Caco-2 (cell line): ENCODE data around the gene P2RY1. TPM values are rescaled to one million over a fixed set of nuclear protein-coding genes. Genes with fewer than 3 reads are reported as not detected.

Experiments used
- BruUV-seq: library from RNA; stranded (reverse); fragments of 400-500 nt; replicated peaks from 2 replicates; lab custom pipeline; 2021; lab: Mats Ljungman, UMichigan
- CTCF ChIA-PET: fragments of 300-600 bp; sonication (Branson Sonifier 250); formaldehyde crosslinking; loops from one replicate; lab custom pipeline; 2022; ENCODE audit warnings: antibody characterized with exemption; lab: Charles Lee
- POLR2A ChIA-PET: fragments of 300-600 bp; sonication (Branson Sonifier 250); formaldehyde crosslinking; loops from one replicate; lab custom pipeline; 2022; ENCODE audit warnings: antibody characterized with exemption; lab: Charles Lee
- DNase-seq, 2 experiments: peaks; one replicate each; pipeline versions ENCODE4 v3.0.0 to v3.0.0-alpha.2; 2020 to 2022
- H3K27me3 ChIP-seq: replicated peaks from 2 replicates; pipeline ENCODE4 v1.6.0; 2011; ENCODE audit warnings: low read length; ENCODE audit not compliant: control insufficient read depth, insufficient read depth
- H3K36me3 ChIP-seq: 2 replicates; pipeline ENCODE4 v1.5.1; 2011; ENCODE audit warnings: low read length; ENCODE audit not compliant: control insufficient read depth, insufficient read depth
- H3K4me1 ChIP-seq: fragments of 250-450 bp; sonication (Bioruptor Pico); 2 replicates; pipeline ENCODE4 v1.5.1; 2020; ENCODE audit warnings: mild to moderate bottlenecking
- H3K4me3 ChIP-seq: 2 replicates; pipeline ENCODE4 v1.5.1; 2011; ENCODE audit warnings: low read depth, mild to moderate bottlenecking, control low read depth, low read length
- H3K9me3 ChIP-seq: fragments of 250-450 bp; sonication (Bioruptor Pico); 2 replicates; pipeline ENCODE4 v1.5.1; 2020; ENCODE audit warnings: mild to moderate bottlenecking, moderate library complexity
- H3K27ac Mint-ChIP-seq: one replicate; pipeline ENCODE4 v1.8.0; 2022; ENCODE audit warnings: mixed read lengths; ENCODE audit not compliant: unreplicated experiment
- H3K27me3 Mint-ChIP-seq: one replicate; pipeline ENCODE4 v1.8.0; 2022; ENCODE audit warnings: mixed read lengths; ENCODE audit not compliant: insufficient read depth, unreplicated experiment
- H3K36me3 Mint-ChIP-seq: one replicate; pipeline ENCODE4 v1.8.0; 2022; ENCODE audit warnings: mild to moderate bottlenecking, mixed read lengths; ENCODE audit not compliant: insufficient read depth, unreplicated experiment
- H3K4me1 Mint-ChIP-seq: one replicate; pipeline ENCODE4 v1.8.0; 2022; ENCODE audit warnings: low read depth, mixed read lengths; ENCODE audit not compliant: unreplicated experiment
- H3K4me3 Mint-ChIP-seq: one replicate; pipeline ENCODE4 v1.8.0; 2022; ENCODE audit warnings: mild to moderate bottlenecking, moderate library complexity, mixed read lengths; ENCODE audit not compliant: unreplicated experiment
- H3K9me3 Mint-ChIP-seq: one replicate; pipeline ENCODE4 v1.8.0; 2022; ENCODE audit warnings: mixed read lengths; ENCODE audit not compliant: unreplicated experiment
- intact Hi-C: fragments of 100-400 bp; cut with micrococcal nuclease; formaldehyde crosslinking; loops from one replicate; pipeline ENCODE4 v1.10.0; 2022; ENCODE audit not compliant: unreplicated experiment
- total RNA-seq: library from RNA; stranded (reverse); gene quantifications from 2 replicates; pipeline ENCODE4 v1.2.3, GENCODE V29; 2022
- TF ChIP-seq, protein P1 (sequence below), 2 experiments: fragments of 200-600 bp in 1 of 2; IDR thresholded peaks; 1 replicate in 1 of 2; 2 replicates in 1 of 2; pipeline versions ENCODE4 v1.5.1 to v1.8.0; 2011 to 2022; ENCODE audit warnings: antibody characterized with exemption in 1 of 2, control low read depth in 1 of 2, inconsistent platforms in 1 of 2, low read depth in 1 of 2, low read length in 1 of 2, mild to moderate bottlenecking in 1 of 2, moderate library complexity in 1 of 2; ENCODE audit not compliant: insufficient read depth in 1 of 2, severe bottlenecking in 1 of 2, unreplicated experiment in 1 of 2

P2RY1 gene
- total RNA-seq, 1 experiment from 2014 or later = 6.0 TPM

DNA sequence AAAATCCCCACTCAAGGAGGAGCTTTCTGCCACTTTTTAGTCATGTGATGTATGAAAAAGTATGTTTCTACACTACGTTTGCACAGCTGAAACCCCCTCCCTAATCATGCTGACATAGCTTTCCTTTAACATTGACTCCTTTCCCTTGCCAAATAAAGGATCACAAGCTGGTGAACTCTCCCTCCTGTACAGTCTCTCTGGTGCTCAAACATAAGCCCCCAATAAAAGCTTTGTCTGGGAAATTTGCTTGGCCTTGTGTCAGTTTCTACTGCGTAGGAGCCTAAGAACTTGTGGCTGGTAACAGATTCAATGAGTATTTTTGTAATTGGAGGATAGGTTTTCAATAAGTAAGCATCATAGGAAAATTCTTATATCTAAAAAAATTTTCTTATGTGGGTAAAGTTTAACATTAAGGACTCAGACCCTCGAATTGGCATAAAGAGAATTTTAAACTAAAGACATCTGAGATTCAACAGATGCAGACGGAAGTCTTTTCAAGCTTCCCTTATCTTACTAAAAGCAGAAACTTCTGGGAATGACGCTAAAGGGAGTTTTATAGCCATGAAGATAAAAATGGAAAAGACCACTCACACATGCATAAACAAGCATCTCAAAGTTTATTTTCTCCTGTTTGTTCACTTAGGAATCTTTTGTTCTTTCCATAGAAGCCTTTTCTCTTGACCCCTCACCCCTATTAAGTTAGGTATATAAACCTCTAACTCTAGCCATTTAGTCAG is 44.1 kb upstream of the P2RY1 start:
- Histone ChIP-seq H3K36me3 (no peaks in the 10 kb centered on the region), H3K4me1 (peaks cover 32% of the 10 kb centered on the region), H3K4me3 (no peak overlapping the region), H3K9me3 (no peaks in the 10 kb centered on the region), H3K27me3 (no peaks in the 10 kb centered on the region)
- H3K27ac Mint-ChIP-seq = no peak overlapping the region
- H3K27me3 Mint-ChIP-seq = no peaks in the 10 kb centered on the region
- TF ChIP-seq, protein P1, sequence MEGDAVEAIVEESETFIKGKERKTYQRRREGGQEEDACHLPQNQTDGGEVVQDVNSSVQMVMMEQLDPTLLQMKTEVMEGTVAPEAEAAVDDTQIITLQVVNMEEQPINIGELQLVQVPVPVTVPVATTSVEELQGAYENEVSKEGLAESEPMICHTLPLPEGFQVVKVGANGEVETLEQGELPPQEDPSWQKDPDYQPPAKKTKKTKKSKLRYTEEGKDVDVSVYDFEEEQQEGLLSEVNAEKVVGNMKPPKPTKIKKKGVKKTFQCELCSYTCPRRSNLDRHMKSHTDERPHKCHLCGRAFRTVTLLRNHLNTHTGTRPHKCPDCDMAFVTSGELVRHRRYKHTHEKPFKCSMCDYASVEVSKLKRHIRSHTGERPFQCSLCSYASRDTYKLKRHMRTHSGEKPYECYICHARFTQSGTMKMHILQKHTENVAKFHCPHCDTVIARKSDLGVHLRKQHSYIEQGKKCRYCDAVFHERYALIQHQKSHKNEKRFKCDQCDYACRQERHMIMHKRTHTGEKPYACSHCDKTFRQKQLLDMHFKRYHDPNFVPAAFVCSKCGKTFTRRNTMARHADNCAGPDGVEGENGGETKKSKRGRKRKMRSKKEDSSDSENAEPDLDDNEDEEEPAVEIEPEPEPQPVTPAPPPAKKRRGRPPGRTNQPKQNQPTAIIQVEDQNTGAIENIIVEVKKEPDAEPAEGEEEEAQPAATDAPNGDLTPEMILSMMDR (IDR thresholded peaks at IDR 0.05; ENCODE audit: insufficient read depth in 1 of 2, low read depth in 1 of 2, low read length in 1 of 2, severe bottlenecking in 1 of 2, unreplicated experiment in 1 of 2) = no peak
- H3K4me1 Mint-ChIP-seq = peaks cover 10% of the 10 kb centered on the region
- H3K4me3 Mint-ChIP-seq = no peak overlapping the region
- CTCF ChIA-PET = no interaction called here
- DNase-seq = no peak
- POLR2A ChIA-PET = no interaction called here
- no peaks in the 10 kb centered on the region for H3K36me3 Mint-ChIP-seq
- intact Hi-C loops = no loop called here
- no TSS peak for BruUV-seq
- H3K9me3 Mint-ChIP-seq = no peaks in the 10 kb centered on the region

DNA sequence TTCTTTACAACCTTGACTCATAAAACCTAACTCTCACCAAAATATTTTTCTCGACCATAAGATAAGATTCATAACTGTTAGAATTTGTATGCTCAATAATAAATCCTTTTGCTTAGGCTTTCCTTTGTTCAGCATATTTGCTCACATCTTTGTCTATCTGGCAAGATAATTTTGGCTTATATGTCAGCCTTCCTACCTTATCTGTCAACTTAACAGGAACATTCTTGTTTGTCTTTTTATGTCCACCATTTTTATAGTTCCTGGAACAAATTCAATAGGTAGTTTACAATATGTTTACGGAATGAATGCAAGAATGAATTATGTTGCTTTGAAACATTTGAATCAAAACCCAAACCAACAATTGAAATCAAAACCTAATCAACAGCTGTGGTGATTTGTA is 41.0 kb upstream of the P2RY1 start:
- H3K36me3 ChIP-seq = no peaks in the 10 kb centered on the region
- CTCF ChIA-PET = no interaction called here
- H3K9me3 Mint-ChIP-seq = no peaks in the 10 kb centered on the region
- H3K4me1 Mint-ChIP-seq = peaks cover 20% of the 10 kb centered on the region
- intact Hi-C loops = loop anchor here (2.0 kb wide), 1 partner anchor 19 kb away; no protein-coding TSS in a partner anchor
- DNase-seq = no peak
- no peak overlapping the region for H3K4me3 Mint-ChIP-seq
- BruUV-seq = no TSS peak
- no peaks in the 10 kb centered on the region for H3K27me3 Mint-ChIP-seq
- no peaks in the 10 kb centered on the region for H3K9me3 ChIP-seq
- no peaks in the 10 kb centered on the region for H3K27me3 ChIP-seq
- H3K36me3 Mint-ChIP-seq = no peaks in the 10 kb centered on the region
- TF ChIP-seq, protein P1 (IDR thresholded peaks at IDR 0.05; ENCODE audit: insufficient read depth in 1 of 2, low read depth in 1 of 2, low read length in 1 of 2, severe bottlenecking in 1 of 2, unreplicated experiment in 1 of 2) = no peak
- peaks cover 18% of the 10 kb centered on the region for H3K4me1 ChIP-seq
- H3K4me3 ChIP-seq = no peak overlapping the region
- POLR2A ChIA-PET = no interaction called here
- no peak overlapping the region for H3K27ac Mint-ChIP-seq

DNA sequence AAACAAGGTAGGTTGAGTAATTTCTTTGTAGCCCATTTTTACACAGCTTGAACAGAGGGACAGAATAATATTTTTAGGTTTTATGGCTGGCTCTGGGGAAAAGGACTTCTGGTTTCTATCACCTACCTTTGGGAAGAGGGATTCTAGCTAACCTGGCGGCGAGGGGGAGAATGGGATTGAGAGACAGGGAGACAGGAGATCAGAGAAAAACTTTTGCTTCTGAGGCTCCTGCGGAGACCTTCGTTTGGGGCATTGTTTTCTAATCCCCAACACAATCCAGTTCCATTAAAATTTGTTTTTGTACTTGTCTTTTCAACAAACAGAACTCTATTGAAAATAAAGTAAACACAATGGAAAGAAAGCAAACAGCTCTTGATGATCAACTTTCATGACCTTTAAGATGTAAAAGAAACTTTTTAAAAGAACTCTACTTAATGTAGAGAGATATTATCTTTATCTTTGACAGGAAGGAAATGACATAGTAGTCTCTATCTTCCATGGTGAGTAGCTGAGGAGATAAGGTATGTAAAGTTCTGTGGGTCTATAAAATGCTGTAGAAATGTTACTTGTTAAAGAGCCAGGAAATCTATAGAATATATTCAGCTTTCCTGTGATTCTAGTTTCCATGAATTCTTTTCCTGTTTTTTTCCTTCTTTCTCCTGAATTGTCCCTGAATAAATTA is 37.0 kb upstream of the P2RY1 start:
- H3K9me3 ChIP-seq = no peaks in the 10 kb centered on the region
- TF ChIP-seq, protein P1 (IDR thresholded peaks at IDR 0.05; ENCODE audit: insufficient read depth in 1 of 2, low read depth in 1 of 2, low read length in 1 of 2, severe bottlenecking in 1 of 2, unreplicated experiment in 1 of 2) = no peak
- BruUV-seq = no TSS peak
- Mint-ChIP-seq H3K36me3 (no peaks in the 10 kb centered on the region), H3K4me1 (peaks cover 20% of the 10 kb centered on the region), H3K27me3 (no peaks in the 10 kb centered on the region), H3K4me3 (no peak overlapping the region), H3K9me3 (no peaks in the 10 kb centered on the region), H3K27ac (peak overlapping the region; percentile 49)
- intact Hi-C loops = no loop called here
- H3K4me3 ChIP-seq = no peak overlapping the region
- no peak for DNase-seq
- H3K4me1 ChIP-seq = peaks cover 18% of the 10 kb centered on the region
- H3K36me3 ChIP-seq = no peaks in the 10 kb centered on the region
- ChIA-PET POLR2A (no interaction called here), CTCF (no interaction called here)
- no peaks in the 10 kb centered on the region for H3K27me3 ChIP-seq
